Stimulated activated naive CD8-positive, alpha-beta T cell treated with anti-CD3 and anti-CD28 coated beads, Interleukin-15, Interleukin-2, amounts not matched to agents 100 U/mL and 50 U/mL, for 24 hours (primary cell): Measurements from ENCODE around the gene DMAP1.

Experiments used
- ATAC-seq: fragments of 150-1000 bp; cut with Tn5 transposase; one replicate; pipeline ENCODE4 v1.10.0; 2021
- DNase-seq: peaks from one replicate; pipeline ENCODE4 v3.0.0; 2021

The DMAP1 gene

DNA sequence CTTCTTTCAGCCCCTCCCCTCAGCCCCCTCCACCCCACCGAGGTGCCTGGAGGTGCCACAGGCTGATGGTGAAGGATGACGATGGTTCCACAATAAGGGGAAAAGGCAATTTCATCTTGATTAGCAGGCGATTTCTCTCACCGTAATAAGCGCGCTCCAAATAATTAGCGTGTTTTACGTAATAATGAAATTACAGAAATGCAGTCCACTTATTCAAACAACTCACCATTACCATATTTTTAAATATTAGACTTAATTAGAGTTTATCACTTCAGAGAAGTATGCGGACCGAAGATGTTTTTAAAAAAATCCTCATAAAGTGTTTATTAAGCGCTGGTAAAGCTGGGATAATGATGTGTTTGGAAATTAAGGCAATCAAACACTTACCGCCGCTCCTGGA, 14.9 kb downstream of the DMAP1 start:
- ATAC-seq: no peak
- DNase-seq: no peak

DNA sequence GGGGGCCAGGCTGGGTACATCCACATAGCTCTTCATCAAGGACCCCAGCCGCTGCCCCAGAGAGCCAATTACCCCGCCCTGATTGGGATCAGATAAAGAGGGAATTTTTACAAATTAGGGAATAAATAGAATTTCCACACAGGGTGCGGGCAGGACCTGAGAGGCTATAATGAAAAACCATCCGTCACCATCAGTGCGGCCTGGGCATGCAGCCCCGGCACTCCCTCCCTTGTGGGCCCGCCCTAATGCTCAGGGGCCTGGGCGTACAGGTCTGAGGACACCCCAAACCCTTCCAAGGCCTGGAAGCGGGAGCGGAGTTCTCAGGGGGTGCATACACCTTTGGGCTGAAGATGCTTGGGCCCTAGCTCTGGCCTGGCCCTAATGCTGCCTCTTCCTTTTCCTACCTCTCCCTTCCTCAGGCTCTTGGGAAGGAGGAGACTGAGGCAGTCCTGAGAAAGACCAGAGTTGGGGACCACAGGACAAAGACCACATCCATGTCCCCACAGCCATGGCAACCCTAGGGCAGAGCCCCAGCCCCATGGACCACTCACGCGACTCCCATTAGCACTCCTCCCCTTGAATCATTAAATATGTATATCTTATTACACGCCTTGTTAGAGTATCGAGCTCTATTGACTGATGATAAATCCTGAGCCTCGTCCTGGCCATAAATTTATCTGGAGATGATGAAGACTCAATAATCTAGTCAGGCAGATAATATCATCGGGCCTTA, 16.3 kb downstream of the DMAP1 start:
- DNase-seq: no peak
- ATAC-seq: no peak

DNA sequence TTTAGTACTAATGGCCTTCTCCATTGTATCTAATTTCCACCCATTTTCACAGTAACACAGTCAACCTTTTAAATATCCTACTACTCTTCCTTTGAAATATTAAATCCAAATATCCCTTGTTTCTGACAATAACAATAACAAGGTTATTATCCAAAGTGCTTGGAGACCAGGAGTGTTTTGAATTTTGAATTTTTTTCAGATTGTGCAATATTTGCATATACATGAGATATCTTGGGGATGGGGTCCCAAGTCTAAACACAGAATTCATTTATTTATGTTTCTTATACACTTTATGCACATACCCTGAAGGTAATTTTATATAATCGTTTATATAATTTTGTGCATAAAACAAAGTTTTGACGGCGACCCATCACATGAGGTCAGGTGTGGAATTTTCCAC, 17.5 kb downstream of the DMAP1 start:
- ATAC-seq (no peak), DNase-seq (no peak)

DNA sequence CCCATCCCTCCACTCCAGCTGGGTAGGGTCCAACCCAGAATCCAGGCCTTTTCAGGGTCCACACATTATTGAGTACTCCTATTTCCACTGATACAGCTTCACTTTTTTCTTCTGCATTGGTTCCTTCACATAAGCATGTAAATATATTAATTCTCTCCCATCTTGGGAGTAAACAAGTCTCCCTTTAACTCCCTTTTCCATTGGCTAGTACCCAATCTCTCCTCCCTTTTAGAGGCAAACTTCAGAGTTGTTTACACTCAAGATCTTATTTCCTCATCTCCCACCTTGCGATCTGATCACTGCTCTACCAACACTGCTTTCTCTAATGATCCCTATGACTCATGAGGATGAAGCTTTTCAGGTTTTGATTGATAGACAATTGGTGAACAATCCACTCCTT, 20.3 kb downstream of the DMAP1 start:
- ATAC-seq: no peak
- DNase-seq: no peak

DNA sequence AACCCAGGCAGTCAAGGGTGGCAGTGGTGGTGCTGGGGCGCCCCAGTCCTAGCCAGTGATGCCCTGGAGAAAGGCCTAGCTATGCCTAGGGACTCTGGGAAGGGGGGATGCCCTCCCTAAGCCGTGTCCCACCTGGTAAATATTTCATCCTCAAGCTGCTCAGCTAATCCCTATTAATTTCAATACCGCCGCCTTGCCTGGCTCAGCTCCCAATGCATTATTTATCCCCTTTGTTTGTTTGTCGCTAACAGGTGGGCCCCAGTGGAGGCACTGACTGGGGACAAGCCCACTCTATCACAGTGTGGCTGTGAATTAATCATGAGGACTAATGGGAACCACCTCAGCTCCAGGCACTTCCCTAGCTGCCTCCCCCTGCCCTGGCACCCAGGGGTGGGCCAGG, 22.5 kb downstream of the DMAP1 start:
- DNase-seq (no peak), ATAC-seq (no peak)

DNA sequence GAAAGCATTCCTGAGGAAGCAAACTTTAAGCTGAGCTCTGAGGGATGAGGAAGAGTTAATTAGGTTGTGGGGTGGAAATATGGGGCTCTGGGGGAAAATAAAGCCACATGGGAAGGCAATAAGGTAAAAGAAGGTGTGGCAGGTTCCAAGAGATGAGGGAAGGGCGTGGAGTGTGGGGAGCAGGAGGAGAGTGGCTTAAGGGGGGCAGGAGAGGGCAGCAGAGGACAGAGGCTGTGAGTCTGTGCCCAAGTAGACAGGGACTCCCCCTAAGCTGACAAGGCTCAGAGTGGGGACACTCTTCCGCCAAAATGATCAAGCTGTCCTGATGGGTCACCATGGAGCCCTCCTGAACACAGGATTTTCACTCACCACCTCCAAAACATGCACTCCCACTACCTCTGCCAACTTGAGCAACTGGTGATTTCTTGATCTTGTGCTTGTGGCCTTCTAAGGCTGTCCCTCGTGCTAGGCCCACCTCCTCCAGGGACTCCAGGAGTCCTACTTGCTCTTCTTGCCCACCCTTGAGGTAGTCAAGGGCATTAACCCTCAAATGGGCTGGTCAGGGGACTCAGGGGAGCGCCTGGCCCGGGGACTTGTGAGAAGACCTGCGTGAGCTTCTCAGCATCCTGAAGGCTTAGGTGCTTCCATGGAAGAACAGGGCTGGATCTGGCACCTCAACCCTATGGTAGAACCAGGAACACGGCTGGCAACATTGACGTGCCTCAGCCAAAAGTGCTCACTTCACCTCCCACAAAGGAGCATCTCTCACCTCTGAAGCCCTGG, 23.4 kb downstream of the DMAP1 start:
- DNase-seq: no peak
- ATAC-seq: no peak

DNA sequence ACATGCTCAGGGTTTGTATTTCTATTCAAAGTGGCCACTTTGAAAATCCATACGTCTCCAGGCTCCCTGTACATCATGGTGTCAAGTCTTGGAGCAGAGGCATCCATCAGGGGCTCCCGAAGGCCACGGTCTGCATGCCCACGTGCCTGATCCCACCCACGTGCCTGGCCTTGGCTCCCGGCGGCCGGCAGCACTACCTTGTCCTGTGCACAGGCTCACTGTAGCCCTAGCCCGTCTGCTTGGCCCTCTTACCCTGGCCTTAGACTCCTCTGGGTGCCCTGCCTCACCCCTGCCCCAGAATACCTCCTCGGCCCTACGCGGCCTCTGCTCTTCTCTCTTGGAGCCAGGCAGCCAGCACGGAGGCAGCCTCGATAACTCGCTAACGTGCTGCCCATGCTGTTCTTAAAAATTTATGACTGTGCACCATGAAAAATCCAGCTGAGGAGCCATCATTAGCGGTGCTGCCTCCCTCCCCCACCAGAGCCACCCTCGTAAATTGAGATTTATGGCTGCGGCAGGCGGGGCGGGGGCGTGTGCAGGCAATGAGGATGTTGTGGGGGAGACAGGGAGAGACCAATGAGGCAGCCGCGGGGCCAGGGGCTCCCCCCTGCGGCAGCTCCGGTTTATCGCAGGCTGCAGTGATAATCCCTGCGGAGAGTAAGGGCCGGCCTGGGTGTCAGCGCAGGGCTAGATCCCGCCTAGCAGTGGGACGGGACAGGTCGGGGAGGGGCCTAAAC, 24.6 kb downstream of the DMAP1 start:
- peak; percentile 60 for DNase-seq

DNA sequence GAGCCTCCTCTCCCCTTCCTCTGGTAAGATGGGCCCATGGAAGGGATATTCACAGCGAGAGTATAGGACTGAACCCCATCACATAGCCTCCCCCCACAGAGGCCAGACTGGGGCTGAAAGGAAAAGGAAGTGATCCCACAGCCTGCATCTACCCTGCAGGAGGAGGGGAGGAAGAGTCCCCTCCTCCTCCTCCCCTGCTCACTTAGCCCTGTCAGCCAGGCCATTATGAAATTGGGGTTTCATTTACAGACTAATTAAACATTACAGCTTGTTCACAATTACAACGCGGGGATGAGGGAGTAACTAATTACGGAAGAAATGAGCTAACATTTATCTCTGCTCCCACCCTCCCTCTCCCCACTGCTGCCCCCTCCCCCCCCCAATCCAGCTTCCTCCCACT, 25.4 kb downstream of the DMAP1 start:
- no peak for ATAC-seq
- DNase-seq: no peak

More for the DNA sequence above, 24.6 kb downstream of the DMAP1 start:
- ATAC-seq: peak; percentile 83

DNA sequence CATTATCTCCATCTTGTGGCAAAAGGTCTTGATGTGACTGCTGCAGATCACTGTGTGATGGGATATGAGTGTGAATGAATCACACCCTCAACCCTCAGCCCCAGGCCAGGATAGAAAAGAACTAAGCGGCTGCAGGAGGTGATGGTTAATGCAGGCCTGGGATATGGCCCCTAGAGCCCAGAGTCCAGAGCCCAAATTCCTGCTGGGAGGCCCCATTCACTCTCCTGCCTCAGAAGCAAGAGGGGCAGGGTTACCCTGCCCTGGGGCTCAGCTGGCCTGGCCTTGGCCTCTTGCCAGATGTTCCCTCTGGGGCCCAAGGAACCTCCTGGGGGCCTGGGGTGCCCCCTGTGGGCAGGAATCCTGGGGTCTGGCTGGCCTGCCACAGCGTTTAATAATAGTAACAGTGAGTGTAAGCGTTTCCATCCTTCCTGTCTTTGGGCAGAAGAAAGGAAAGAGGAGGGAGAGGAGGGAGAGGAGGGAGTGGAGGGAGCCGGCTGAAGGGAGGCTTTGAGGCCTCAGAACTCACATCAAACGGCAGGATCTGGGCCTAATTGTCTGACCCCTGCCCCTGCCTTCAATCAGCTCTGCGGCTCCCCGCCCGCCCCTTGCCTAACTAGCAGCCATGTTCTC, 26.2 kb downstream of the DMAP1 start:
- ATAC-seq (no peak), DNase-seq (no peak)

DNA sequence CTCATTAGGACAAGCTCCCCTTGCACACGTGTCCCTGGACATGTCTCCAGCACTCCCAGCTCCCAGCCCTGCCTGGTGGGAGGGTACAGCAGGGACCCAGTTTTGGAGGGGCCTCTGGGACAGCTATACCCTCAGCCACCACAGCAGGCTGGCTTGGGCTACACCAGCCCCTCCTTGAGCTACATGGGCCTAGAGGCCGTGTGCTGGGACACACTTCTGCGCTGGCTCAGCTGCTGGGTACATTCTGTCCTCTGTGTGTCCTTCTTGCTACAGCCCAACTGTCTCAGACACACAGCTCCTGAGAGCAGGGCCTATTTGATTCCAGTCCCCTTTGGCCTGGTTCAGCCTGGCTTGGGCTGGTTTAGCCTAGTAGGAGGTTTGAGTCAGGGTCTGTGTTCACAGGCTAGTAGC, 26.7 kb downstream of the DMAP1 start:
- DNase-seq (no peak), ATAC-seq (no peak)

DNA sequence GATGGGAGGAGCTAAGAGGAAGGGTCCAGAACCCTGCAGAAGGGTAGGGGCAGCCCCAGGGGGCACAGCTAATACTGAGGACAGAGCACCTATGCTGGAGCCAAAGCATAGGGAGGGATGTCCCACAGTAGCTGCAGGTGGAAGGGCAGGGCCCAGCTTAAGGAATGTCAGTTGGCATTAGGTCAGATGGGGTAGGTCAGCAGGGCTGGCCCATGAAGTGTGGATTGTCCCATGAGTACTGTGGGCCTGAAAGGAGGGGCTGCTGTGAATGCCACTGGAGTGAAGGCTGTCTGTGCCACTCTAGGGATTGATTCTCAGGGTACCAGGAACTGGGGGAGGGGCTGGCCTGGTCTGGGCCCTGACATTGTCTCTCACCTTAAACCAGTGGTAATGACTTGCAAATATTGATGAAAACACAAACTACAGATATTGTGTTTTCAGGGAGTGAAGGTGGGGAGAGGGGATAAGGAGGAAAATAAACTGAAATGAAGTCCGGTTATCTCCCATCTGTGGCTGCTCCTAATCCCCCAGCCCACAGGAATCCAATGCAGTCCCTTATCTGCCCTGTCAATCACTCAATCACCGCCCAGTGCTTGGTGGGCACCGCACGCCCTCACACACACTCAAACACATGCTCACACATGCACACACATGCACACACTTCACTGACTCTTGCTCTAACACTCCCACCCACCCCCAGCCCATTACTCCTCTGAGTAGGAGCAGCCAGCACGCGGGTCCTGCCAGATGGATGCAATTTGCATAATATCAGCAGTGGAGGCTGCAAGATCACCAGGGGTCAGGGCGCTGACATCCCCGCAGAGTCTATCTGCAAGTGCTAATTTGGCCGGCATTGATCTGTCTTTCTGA, 27.8 kb downstream of the DMAP1 start:
- DNase-seq (no peak), ATAC-seq (no peak)

DNA sequence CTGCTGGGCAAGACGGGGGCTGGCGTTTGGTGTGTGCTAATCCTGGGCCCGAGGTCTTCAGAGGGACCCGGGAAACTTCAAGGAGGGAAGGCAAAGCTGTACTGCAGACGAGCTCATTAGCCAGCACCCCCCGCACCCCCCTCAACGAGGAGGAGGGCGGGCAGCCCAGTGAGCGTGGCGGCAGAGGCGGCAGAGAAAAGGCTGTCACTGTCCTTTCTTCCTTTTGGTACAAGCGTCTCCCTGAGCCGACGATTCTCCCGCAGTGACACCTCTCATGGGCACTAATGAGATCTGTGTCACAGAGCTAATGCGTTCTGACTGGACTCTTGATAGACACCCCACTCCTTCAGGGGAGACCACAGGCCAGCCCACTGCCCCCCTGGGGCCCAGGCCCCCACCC, 29.5 kb downstream of the DMAP1 start:
- DNase-seq (no peak), ATAC-seq (no peak)

DNA sequence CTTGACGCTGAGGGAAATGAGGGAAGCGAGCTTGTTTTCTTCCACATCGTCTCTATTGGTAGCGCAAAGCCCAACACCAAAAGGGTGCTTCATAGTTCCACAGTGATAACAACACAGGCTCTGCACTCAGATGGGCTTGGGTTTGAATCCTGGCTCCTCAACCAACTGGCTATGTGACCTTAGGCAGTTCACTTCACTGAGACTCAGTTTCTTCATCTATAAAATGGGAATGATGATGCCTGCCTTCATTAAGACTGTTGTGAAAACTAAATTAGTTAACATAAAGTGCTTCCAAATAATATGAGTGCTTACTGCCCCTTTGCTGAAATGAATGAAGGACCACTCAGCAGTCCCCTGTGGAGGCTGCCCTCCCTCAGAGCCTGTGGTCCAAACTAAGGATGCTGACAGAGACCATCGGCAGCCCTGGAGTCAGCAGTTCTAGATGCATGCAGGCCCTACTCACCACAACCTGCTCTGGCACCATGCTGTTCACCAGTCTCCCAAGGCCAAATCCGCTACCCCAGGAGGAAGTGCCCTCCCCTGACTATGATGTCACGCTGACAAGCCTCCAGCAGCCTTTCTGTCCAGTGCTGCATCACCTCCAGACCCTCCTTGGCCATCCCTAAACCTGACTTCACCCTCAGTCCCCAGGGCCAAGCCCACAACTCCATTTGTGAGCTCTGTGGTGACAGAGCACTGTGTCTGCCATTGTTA, 30.7 kb downstream of the DMAP1 start:
- ATAC-seq: no peak
- DNase-seq: no peak

DNA sequence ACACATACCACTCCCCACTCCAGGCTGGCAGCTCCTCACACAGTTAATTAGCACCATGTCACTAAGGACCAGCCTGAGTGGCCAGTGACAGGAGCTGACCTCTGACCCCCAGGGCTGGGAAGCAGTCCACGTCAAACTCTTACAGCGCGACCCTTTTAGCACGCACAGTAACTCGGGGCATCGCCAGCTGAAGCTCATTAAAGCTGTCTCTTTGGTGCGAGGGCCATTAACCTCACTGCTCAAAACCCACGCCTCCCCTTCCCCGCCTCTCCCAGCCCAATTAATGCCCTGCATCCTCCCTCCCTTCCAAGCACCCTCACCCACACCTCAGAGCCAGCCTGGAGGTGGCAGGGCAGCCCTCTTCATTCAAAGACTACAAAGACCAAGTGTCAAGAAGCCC, 31.7 kb downstream of the DMAP1 start:
- ATAC-seq (no peak), DNase-seq (no peak)

DNA sequence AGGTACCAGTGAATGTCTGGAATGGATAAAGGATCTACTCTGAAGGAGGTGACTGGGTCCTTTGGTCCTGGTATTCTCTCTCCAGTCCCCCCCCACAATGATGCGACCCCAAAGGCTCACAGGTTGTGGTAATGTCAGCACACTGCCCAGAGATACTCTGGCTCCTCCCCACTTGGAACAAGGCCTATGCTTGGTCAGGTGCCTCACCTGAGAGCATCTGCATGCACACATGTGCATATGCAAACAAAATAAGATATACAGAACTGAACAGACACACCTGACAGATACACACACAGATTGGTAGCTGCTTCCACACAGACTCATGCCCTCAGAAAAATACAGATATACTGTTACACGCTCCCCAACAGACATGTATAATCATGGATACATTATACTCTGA, 33.5 kb downstream of the DMAP1 start:
- ATAC-seq: no peak

DNA sequence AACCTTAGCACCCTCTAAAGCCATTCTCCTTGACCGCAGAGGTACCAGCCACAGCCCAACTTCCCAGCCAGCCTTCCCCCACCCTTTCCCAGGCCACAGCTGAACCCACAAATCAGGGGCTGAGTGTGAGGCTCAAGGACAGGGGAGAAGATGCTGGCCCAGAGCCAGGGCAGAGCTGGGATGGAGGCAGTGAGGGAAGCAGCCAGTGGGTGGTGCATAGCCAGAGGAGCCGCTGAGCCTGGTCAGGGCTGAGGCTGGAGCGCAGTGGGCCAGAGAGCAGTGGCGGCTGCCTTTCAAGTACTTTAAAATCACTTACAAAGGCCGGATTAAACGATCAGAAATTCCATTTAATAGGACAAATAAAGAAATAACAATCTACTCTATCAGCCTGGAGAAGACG, 36.3 kb downstream of the DMAP1 start:
- DNase-seq (no peak), ATAC-seq (no peak)

More for the DNA sequence above, 33.5 kb downstream of the DMAP1 start:
- DNase-seq: no peak

DNA sequence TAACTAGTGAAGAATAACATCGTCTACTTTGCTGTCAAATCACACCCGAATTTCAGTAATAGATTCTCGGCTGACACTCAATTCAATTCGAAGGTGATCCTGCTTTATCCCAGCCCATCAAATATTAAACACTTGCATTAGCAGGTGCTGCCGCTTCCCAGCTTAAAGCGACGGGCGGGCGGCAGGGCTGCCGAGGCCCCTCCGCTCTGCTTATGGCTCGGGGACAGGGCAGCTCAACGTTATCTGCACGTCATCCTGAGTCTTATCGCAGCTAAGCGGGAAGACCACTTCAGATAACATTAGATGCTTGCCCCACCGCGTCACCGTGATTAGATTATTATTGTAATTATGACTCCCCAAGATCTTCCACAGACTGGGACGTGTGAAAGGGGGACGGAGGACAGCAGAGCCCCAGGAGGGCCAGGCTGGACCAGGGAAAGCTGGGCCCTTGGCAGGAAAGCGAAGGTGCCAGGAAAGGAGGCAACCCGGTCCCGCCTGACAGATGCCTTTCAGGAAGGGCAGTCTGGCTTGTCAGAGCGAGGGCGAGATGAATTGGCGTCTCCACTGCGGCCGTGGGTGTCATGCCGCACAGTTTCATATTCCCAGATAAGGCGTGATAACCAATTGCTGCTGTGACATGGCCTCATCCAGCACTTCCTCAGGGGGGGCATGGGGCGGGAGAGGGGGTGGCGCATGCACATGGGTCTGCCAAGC, 37.0 kb downstream of the DMAP1 start:
- DNase-seq (no peak), ATAC-seq (no peak)

DNA sequence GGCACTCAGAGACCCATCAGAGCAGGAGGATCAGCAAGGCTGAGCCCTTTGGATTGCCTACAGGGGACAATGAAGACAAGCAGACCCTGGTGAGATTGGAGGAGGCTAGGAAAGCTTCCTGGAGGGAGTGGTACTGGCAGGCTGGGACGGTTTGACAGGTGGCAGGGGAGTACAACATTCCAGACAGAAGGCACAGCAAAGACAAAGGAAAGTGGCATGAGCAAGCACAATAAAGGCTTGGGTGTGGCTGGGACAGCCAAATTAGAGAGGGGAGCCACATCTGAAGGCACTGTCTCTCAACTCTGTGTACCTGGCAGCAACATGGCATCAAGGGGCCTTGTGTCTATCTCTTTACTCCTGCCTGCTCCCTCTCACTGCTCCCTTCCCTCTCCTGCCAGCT, 38.2 kb downstream of the DMAP1 start:
- ATAC-seq (no peak), DNase-seq (no peak)

DNA sequence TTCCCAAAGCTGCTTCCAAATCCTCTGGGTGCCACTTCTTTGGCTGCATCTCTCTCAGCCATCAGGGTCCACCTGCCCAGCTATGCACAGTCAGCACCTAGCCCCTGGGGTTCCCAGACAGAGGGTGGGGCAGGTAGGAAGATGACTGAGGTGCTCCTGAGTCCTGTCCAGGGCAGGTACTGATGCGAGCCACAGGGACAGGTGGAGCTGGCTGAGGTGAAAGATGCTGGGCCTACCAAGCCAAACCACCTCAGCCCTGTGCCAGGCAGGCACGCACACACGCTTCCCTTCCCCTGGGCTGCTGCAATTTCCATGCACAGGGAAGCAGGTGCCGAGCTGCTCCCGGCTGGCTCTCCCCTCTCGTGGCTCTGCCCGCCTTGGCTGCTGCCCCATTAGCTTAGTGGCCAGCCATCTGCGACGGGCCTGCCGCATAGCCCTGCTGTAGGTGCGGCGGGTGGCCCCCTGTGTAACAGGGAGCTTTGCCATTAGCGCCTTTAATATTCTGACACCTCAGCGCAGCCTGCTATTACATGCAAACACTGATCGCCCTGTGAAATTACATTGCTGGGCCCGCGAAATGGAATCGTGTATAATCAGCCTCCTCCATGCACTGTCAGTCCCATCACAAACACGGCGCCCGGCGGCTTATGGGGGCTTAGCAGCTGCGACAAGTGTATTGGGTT, 38.9 kb downstream of the DMAP1 start:
- DNase-seq (no peak), ATAC-seq (no peak)
